HFF-Myc (cell line): ENCODE results near the gene STING1.
"Not testable (repeated sequence)": the region's sequence is repeated elsewhere in the genome, so short reads cannot be mapped to it uniquely, and the experiment has no call there.

Experiments
- DNase-seq: peaks from one replicate; pipeline ENCODE4 v3.0.0-alpha.2; 2011; ENCODE audit warnings: low read depth; ENCODE audit errors: extremely low read depth
- H3K4me3 ChIP-seq: replicated peaks from 2 replicates; pipeline ENCODE4 v1.5.1; 2011; ENCODE audit warnings: low read depth, mild to moderate bottlenecking, control low read depth, low read length
- TF ChIP-seq, protein P1 (sequence below): IDR thresholded peaks from 2 replicates; pipeline ENCODE4 v1.5.1; 2012; ENCODE audit warnings: mild to moderate bottlenecking, low read depth, low read length, control low read depth; ENCODE audit errors: missing control alignments

STING1 gene

DNA sequence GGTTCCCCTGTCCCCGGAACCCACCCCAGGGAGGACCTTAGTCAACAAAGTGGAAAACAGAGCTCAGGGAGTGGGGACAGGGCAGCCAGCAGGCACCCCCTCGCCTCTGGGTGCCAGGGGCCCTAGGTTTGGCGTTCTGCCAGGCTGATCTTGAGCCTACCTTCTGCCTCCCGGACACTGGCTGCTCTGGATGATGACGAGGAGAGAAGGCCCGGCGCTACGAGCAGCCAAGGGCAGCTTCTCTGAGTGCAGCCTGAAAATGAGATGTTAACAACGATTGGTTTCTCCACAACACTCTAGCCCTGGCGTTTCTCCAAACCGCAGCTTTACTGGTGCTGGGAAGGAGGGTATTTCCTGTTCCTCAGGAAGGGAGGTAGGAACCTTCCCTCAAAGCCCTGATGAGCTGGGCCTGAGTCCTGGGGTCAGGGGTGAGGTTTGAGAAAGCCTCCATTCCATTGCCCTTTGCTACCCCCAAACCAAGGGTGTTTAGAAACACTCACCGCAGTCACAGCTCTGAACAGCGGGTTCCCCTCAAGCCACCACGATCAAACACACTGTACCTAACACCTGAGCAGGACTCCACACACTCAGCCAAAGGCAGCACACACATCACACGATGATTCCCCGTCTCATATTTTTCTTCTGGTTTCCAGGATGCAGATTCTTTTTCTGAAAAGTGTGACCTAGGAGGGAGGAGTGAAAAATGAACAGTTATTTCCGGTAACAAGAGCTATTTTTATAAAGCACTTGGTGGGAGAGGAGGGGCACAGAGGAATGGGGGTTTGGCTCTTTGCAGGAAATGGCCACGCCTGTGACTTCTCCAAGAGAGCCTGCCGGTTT, at the start of gene STING1:
Gene STING1 (minus strand): TSS at position 709 of the 840 bp plus-strand sequence. CDS start 1,054 bp downstream, outside the sequence.
- TF ChIP-seq, protein P1, sequence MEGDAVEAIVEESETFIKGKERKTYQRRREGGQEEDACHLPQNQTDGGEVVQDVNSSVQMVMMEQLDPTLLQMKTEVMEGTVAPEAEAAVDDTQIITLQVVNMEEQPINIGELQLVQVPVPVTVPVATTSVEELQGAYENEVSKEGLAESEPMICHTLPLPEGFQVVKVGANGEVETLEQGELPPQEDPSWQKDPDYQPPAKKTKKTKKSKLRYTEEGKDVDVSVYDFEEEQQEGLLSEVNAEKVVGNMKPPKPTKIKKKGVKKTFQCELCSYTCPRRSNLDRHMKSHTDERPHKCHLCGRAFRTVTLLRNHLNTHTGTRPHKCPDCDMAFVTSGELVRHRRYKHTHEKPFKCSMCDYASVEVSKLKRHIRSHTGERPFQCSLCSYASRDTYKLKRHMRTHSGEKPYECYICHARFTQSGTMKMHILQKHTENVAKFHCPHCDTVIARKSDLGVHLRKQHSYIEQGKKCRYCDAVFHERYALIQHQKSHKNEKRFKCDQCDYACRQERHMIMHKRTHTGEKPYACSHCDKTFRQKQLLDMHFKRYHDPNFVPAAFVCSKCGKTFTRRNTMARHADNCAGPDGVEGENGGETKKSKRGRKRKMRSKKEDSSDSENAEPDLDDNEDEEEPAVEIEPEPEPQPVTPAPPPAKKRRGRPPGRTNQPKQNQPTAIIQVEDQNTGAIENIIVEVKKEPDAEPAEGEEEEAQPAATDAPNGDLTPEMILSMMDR = no peak
- peak within 1 kb of the TSS; percentile 69 for H3K4me3 ChIP-seq
- DNase-seq = peak; percentile 98

DNA sequence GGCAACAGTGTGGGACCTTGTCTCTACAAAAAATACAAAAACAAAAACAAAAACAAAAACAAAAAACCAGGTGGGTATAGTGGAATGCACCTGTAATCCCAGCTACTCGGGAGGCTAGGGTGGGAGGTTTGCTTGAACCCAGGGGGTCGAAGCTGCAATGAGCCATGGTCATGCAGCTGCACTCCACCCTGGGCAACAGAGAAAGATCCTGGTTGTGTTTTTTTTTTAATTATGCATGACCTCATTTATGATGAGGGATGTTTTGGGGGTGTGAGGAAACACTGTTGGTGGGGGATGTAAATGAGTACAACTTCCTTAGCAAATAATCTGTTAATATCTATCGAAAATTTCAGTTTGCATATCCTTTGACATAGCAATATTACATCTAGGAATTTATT, 49.2 kb upstream of the STING1 start:
- no peak overlapping the region for H3K4me3 ChIP-seq
- DNase-seq = no peak
- TF ChIP-seq, protein P1 = no peak

DNA sequence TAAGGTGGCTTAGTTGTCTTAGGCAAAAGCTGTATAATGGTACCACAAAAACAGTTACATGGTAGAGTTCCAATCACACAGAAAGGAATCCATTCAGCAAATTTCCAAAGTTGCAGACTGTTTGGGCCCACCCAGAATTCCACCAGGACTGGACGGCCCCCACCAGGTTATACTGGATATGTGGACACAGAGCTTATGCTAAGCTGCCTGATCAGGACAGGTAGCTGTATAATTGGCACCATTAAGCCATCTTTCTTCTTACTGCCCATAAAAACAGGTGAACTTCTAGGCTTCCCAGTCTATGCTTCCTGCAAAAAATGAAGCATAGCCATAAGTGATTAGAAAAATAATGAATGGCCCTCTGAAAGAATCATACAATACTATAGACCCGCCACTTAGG, 47.5 kb upstream of the STING1 start:
- H3K4me3 ChIP-seq = not testable (repeated sequence)

DNA sequence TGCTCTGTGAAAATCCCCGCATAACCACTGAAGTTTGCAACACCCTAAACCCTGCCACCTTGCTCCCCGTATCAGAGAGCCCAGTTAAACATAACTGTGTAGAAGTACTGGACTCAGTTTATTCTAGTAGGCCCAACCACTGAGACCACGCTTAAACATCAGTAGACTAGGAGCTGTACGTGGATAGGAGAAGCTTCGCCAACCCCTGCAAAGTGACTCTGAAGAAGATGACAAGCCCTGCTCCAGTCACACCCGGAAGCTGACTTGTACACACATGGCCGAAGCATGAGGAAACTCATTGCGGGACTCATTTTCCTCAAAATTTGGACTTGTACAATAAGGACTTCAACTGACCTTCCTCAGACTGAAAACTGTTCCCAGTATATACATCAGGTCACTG, 46.1 kb upstream of the STING1 start:
- H3K4me3 ChIP-seq, DNase-seq: not testable (repeated sequence)

More for the DNA sequence above, 47.5 kb upstream of the STING1 start:
- DNase-seq = not testable (repeated sequence)

DNA sequence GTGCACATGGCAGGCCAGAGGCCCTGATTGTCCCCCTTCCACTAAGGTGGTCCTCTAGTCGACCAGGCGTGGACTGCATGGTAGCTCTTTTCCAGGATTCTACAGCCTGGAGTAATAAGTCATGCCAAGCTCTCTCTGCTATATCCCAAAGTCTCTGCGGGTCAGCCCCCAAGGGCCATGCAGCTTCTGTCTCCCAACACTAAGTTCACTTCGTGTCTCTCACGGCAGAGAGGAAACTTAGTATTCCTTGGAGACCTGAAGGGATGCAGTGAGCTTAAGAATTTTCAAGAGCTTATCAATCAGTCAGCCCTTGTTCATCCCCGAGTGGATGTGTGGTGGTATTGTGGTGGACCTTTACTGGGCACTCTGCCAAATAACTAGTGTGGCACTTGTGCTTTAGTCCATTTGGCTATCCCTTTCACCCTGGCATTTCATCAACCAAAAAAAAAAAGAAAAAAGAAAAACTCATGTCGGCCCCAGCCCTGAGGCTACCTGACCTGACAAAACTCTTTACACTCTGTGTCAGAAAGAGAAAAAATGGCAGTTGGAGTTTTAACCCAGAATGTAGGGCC, 45.4 kb upstream of the STING1 start:
- DNase-seq, H3K4me3 ChIP-seq: not testable (repeated sequence)

DNA sequence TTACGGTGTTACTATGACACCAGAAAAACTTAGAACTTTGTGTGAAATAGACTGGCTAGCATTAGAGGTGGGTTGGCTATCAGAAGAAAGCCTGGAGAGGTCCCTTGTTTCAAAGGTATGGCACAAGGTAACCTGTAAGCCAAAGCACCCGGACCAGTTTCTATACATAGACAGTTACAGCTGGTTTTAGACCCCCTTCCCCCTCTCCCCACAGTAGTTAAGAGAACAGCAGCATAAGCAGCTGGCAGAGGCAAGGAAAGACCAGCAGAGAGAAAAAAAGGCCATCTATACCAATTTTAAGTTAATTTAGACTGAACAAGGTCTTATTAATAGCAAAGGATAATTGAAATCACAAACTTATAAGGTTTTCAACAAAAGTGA, 44.5 kb upstream of the STING1 start:
- not testable (repeated sequence) for DNase-seq, H3K4me3 ChIP-seq

DNA sequence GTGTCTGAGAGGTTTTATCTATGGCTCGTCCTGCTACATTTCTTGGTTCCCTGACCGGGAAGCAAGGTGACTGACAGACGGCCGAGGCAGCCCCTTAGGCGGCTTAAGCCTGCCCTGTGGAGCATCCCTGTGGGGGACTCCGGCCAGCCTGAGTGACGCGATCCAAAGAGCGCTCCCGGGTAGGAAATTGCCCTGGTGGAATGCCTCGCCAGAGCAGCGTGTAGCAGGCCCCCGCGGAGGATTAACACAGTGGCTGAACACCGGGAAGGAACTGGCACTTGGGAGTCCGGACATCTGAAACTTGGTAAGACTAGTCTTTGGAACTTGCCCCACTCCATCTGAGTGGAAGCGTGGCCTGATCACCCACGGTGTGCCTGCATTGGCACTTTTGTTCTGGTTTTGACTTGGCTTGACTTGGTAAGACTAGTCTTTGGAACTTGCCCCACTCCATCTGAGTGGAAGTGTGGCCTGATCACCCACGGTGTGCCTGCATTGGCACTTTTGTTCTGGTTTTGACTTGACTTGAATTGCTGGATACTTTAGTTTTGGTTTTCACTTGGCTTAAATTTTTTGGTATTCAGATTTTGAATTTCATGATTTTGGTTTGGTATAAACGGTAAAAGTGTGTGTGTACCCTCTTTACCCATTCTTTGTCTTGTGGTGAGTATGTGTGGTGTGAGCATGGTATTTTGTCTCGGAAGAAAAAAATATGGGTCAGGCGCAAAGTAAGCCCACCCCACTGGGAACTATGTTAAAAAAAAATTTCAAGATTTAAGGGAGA, 43.9 kb upstream of the STING1 start:
- DNase-seq = not testable (repeated sequence)

DNA sequence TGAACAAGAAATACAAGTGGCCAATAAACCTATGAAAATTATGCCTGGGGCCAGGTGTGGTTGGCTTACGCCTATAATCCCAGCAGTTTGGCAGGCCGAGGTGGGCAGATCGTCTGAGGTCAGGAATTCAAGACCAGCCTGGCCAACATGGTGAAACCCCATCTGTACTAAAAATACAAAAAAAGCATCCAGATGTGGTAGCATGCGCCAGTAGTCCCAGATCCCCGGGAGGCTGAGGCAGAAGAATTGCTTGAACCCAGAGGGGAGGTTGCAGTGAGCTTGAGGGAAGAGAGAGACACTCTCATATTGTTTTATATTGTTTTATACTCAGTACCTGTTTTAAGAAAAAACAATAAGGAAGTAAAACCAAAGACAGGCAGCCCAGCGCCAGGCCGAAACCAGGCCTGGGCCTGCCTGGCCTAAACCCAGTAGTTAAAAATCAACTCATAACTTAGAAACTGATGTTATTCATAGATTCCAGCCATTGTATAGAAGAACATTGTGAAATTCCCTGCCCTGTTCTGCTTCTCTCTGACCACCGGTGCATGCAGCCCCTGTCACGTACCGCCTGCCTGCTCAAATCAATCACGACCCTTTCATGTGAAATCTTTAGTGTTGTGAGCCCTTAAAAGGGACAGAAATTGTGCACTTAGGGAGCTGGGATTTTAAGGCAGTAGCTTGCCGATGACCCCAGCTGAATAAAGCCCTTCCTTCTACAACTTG, 43.2 kb upstream of the STING1 start:
- not testable (repeated sequence) for H3K4me3 ChIP-seq, DNase-seq

More for the DNA sequence above, 43.9 kb upstream of the STING1 start:
- H3K4me3 ChIP-seq = not testable (repeated sequence)

DNA sequence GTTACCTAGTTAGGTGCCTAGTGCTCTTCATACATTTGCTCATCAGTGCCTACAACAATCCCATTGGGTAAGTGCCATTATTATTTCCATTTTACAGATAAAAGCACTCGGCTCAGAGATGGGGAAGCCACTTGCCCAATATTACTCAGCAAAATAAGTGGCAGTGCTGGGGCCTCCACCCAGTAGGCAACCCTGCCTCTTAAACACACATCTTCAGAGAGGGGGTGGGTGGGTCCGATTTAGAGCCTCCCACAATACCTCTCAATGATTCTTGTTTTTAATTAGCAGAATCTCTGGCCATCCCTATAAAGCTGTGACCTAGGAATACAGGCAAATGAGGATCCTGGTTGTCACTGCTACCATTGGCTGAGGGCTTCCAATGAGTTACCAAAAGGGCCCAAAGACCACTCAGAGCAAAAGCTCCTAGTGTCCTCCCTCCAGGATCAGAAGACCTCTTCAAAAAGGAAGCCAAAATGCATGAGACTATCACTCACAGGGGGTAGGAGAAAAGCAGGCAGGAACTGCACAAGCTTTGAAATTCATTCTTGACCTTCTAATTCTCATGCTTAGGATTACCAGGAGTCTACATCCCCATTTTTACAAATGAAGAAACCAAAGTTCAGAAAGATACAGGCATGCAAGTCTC, 42.5 kb upstream of the STING1 start:
- TF ChIP-seq, protein P1 = no peak
- DNase-seq = no peak
- H3K4me3 ChIP-seq = no peak overlapping the region
